Right renal cortex interstitium (tissue), 3 donors: ENCODE measurements around the gene RUBCNL. TPM values are rescaled to one million over a fixed set of nuclear protein-coding genes. Genes with fewer than 3 reads are reported as not detected.

Experiments used
- DNase-seq, 3 donors: peaks; one replicate each; pipeline ENCODE4 v3.0.0-alpha.2; 2013; ENCODE audit warnings: low read depth in 3 of 3, low spot score in 2 of 3
- polyA plus RNA-seq, 3 donors: library from polyadenylated mRNA; unstranded; fragments of 120-200 nt; gene quantifications; one replicate each; pipeline ENCODE4 v1.2.1, GENCODE V29; 2013; ENCODE audit not compliant: insufficient read length in 3 of 3

Gene RUBCNL
- polyA plus RNA-seq, 3 donors = 1.9 to 2.5 (median 2.3) TPM

DNA sequence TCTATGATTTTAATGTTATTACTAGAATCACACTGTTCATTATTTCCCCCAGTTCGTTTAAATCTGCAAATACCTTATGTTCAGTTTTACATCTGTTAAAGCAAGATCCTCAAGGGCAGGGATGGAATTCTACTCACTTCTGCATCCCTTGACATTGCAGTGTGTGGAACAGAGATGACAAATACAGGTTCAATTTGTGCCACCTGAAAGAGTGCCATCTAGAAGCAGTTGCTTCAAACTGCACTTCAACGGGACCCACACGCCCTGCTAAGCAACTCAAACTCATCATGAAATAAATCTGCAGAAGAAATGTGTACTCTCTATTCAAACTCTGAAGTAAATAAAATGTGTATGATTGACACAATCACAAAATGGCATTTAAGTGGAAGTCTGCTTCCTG lies 44.5 kb downstream of the RUBCNL start:
- no peak for DNase-seq

- DNase-seq = no peak
Measured at GRCh38 chr13:46341112-46341711, 45.8 kb downstream of the RUBCNL start.

GRCh38 chr13:46340631-46341111 lies 46.4 kb downstream of the RUBCNL start:
- DNase-seq = no peak

- DNase-seq = no peak
Measured at GRCh38 chr13:46340011-46340410, 47.0 kb downstream of the RUBCNL start.

DNA sequence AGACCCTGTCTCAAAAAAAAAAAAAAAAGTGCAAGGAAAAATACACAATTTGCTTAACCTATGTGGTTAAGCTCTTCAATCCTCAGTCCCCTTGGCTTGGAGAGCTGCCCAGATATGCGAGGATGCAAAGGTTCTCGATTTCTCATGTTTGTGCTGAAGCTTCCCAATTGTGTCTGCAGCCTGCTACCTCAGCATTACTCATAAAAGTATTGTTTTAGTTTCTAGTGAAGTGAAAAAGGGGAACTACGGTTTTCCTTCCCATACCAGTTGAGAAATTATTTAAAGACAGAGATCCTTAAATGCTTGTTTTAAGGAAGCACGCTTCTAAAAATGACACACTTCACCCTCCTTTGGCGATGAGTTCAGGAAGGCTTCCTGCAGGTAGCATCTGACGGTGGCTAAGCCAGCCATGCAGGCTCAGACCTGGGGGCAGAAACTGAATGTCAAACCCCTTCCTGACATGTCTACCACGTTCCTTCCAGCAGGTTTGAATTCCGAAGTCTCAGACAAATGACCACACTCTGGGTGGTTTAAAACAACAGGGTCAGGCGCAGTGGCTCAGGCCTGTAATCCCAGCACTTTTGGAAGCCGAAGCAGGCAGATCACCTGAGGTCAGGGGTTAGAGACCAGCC lies 47.9 kb downstream of the RUBCNL start:
- DNase-seq = no peak

GRCh38 chr13:46337700-46338099 lies 49.4 kb downstream of the RUBCNL start:
- DNase-seq = no peak

GRCh38 chr13:46334035-46334822 lies 52.8 kb downstream of the RUBCNL start:
- no peak for DNase-seq

DNA sequence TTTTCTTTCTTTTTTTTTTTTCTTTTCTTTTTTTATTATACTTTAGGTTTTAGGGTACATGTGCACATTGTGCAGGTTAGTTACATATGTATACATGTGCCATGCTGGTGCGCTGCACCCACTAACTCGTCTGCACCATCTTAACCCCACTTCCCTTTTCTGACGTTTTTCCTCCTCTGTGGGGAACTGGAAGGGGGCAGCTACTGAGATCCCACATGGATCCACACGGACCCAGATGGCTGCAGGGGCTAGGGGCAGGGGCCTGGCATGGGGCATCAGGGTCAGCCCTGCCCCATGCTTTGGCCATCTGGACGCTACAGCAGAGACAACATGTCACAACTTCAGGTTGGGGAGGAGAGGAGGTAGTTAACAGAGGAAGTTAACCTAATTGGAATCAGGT lies 54.3 kb downstream of the RUBCNL start:
- no peak for DNase-seq

GRCh38 chr13:46329624-46330023 lies 57.4 kb downstream of the RUBCNL start:
- DNase-seq = no peak

GRCh38 chr13:46327246-46327645 lies 59.8 kb downstream of the RUBCNL start:
- DNase-seq = no peak

DNA sequence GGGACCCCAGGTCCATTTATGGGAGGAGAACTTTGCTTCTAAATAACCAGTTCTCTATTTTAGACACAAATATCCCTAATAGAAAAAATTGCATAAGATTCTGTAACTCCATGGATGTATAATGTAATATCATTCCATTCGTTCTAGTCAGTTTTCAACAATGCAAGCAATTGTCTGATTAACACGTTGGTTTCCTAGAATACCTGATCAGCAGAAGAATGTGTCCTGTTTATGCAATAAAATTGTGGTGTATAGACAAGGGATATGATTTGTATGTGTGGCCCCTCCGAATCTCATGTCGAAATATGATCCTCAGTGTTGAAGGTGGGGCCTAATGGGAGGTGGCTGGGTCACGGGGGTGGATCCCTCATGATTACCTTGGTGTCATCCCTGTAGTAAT lies 62.1 kb downstream of the RUBCNL start:
- DNase-seq = no peak

GRCh38 chr13:46321494-46322225 lies 65.4 kb downstream of the RUBCNL start:
- peak in 2 of 3 donors; percentile 31 to 44 for DNase-seq

DNA sequence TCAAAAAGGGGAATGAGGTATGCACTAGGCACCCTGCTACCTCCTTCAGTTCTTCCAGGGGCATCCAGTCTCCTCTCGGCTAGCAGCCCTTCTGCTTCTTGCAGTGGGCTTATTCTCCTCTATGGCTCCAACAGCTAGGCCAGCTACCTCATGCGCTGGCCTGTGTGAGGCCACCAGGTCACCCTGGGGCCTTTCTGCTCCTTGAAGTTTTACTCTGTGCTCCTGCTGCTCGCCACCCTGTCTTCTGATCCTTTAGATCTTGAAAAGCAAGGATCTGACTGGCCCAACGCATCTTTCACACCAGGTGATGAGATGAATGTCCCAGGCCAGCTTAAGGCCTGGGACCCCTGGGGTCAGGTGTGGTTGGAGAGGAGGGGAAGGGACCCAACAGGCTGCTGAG lies 66.2 kb downstream of the RUBCNL start:
- DNase-seq = no peak

GRCh38 chr13:46320406-46320805 lies 66.6 kb downstream of the RUBCNL start:
- DNase-seq = no peak

GRCh38 chr13:46318986-46319385 lies 68.1 kb downstream of the RUBCNL start:
- no peak for DNase-seq

GRCh38 chr13:46317120-46317519 lies 69.9 kb downstream of the RUBCNL start:
- DNase-seq = no peak

DNA sequence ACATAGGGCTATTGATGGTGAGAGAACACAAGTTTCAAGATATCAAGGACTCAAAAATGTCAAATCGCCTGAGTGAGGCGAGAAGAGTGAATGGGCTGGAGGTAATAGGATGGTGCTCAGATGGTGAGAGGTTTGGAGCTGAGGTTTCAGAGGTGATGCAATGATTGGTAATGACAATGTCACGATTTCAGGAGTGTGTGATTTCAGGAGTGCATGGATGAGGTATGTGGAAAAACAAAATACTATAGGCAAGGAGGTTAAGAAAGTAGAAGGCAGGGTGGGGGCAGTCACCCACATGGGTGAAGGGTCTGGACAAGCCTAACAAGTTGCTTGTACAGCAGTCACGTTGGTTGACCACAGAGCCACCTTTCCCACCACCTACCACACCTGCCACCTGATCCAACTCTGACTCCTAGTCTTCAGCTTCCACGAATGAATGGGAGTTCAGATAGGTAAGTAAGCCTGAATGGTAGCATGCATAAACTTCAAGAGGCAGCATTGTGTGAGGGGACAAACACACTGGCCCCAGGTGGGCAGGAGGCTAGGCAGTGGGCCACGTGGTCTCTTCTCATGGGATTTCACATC lies 71.5 kb downstream of the RUBCNL start:
- no peak for DNase-seq

- DNase-seq = no peak
Measured at GRCh38 chr13:46315036-46315435, 72.0 kb downstream of the RUBCNL start.

GRCh38 chr13:46314587-46314986 lies 72.5 kb downstream of the RUBCNL start:
- DNase-seq = no peak

DNA sequence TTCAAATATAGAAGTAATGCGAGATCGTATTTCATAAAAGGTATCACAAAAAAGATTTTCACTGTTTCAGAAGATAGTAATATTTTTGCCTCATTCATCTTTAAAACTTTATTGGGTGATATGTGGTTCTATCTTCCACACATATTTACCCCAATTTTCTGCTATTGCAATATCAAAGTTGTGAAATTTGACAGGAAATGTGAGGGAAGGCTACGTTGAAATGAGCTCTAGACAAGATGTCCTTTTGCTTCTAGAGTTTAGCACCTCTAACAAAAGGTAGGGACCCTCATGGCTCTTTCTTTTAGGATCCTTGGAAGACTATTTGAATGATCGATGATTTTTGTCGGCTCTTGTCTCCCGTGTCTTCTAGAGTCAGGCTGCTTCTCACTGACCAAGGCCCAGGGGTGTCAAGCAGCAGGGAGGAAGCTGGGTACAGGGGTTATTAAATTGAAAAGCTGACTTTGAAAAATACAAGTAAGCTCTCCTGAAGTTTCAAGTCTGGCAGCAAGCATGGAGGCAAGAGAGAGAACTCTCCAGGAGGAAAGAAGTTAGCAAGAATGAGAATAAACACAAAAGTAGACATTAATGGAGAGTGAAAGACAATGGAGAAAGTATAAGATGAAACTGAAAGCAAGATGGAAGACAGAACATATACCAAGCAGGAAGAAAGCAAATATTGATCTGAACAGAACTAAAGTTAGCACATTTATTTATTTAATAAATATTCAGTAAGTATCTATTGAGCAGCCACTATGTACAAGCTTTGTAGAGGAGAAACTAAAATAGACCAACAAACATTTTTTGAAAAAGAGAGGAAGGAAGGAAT lies 73.4 kb downstream of the RUBCNL start:
- no peak for DNase-seq
